Endodermal cell (in vitro differentiated cells): ENCODE results near the gene RNF2. TPM values are rescaled to one million over a fixed set of nuclear protein-coding genes. Genes with fewer than 3 reads are reported as not detected.

Experiments used
- DNase-seq: peaks from one replicate; pipeline ENCODE4 v3.0.0-alpha.2; 2017
- H3K27ac ChIP-seq: 2 replicates; pipeline ENCODE4 v1.5.1; 2013; ENCODE audit warnings: mild to moderate bottlenecking, low read depth, low read length, moderate library complexity
- H3K27me3 ChIP-seq: 2 replicates; pipeline ENCODE4 v1.6.1; 2013; ENCODE audit warnings: mild to moderate bottlenecking, low read length, moderate library complexity; ENCODE audit not compliant: insufficient read depth, control insufficient read depth, poor library complexity, severe bottlenecking
- H3K36me3 ChIP-seq: 2 replicates; pipeline ENCODE4 v1.7.0; 2013; ENCODE audit warnings: mild to moderate bottlenecking, low read length, moderate library complexity; ENCODE audit not compliant: control insufficient read depth, insufficient read depth
- H3K4me1 ChIP-seq: one replicate; pipeline ENCODE4 v1.7.0; 2013; ENCODE audit warnings: low read length; ENCODE audit not compliant: control insufficient read depth, insufficient read depth
- H3K4me3 ChIP-seq: 2 replicates; pipeline ENCODE4 v1.5.1; 2013; ENCODE audit warnings: mild to moderate bottlenecking, low read length, moderate library complexity
- H3K9ac ChIP-seq: 2 replicates; pipeline ENCODE4 v1.6.1; 2013; ENCODE audit warnings: mild to moderate bottlenecking, low read length, moderate library complexity; ENCODE audit not compliant: poor library complexity, severe bottlenecking; ENCODE audit errors: extremely low read depth
- H3K9me3 ChIP-seq: 2 replicates; pipeline ENCODE4 v1.6.1; 2013; ENCODE audit warnings: mild to moderate bottlenecking, low read length, moderate library complexity; ENCODE audit not compliant: control insufficient read depth
- H3K27ac Mint-ChIP-seq: 2 replicates; pipeline ENCODE4 v1.8.0; 2020; ENCODE audit warnings: mixed read lengths
- H3K27me3 Mint-ChIP-seq: 2 replicates; pipeline ENCODE4 v1.8.0; 2021; ENCODE audit warnings: mild to moderate bottlenecking, mixed read lengths; ENCODE audit not compliant: insufficient read depth
- H3K36me3 Mint-ChIP-seq: 2 replicates; pipeline ENCODE4 v1.8.0; 2020; ENCODE audit warnings: low read depth, mixed read lengths
- H3K4me1 Mint-ChIP-seq: 2 replicates; pipeline ENCODE4 v1.8.0; 2020; ENCODE audit warnings: mixed read lengths
- H3K4me3 Mint-ChIP-seq: 2 replicates; pipeline ENCODE4 v1.8.0; 2020; ENCODE audit warnings: mild to moderate bottlenecking, moderate library complexity, mixed read lengths
- H3K9me3 Mint-ChIP-seq: 2 replicates; pipeline ENCODE4 v1.8.0; 2020; ENCODE audit warnings: mild to moderate bottlenecking, mixed read lengths
- WGBS, 2 experiments: methylation state at CpG; one replicate each; pipeline versions ENCODE4 v1.1.5 to v1.1.7; 2013; ENCODE audit warnings: missing lambda C conversion rate in 2 of 2, mixed read lengths in 1 of 2; ENCODE audit not compliant: insufficient coverage in 1 of 2, insufficient read length in 1 of 2; 5-methylcytosine and 5-hydroxymethylcytosine counted together
- total RNA-seq, 2 donors: library from RNA; stranded (reverse); fragmentation: NEBNext Ultra II Directional in 1 of 2; extraction: Animal tissue kit (Norgen Biotek cat#: 25700) in 1 of 2; gene quantifications; 2 replicates in 1 of 2; 3 replicates in 1 of 2; pipeline ENCODE4 v1.2.1, GENCODE V29; 2021
- TF ChIP-seq, protein P1 (sequence below): fragments of 200-600 bp; sonication (generic); conservative IDR thresholded peaks from 2 replicates; pipeline ENCODE4 v1.5.0; 2021; ENCODE audit warnings: antibody characterized with exemption, mild to moderate bottlenecking

The RNF2 gene
- total RNA-seq, 2 donors from 2014 or later: 61.1 to 66.9 TPM

DNA sequence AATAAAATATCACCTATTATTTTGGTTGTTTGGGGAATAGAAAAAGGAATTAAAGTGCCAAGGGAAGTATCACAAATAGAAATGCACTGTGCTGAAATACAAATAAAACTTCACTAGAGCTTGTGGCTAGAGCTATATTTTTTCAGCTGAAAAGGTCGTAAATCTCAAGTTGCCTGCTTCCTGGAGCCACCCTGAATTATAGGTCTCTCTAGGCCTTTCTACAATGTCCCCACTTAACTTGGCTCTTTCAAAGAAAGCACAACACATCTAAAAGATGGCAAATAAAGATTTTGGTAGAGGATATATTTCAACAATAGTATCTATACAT lies 5.0 kb upstream of the RNF2 start:
- TF ChIP-seq, protein P1, sequence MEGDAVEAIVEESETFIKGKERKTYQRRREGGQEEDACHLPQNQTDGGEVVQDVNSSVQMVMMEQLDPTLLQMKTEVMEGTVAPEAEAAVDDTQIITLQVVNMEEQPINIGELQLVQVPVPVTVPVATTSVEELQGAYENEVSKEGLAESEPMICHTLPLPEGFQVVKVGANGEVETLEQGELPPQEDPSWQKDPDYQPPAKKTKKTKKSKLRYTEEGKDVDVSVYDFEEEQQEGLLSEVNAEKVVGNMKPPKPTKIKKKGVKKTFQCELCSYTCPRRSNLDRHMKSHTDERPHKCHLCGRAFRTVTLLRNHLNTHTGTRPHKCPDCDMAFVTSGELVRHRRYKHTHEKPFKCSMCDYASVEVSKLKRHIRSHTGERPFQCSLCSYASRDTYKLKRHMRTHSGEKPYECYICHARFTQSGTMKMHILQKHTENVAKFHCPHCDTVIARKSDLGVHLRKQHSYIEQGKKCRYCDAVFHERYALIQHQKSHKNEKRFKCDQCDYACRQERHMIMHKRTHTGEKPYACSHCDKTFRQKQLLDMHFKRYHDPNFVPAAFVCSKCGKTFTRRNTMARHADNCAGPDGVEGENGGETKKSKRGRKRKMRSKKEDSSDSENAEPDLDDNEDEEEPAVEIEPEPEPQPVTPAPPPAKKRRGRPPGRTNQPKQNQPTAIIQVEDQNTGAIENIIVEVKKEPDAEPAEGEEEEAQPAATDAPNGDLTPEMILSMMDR: no peak
- peaks cover 28% of the 10 kb centered on the region for H3K27me3 Mint-ChIP-seq
- no peaks in the 10 kb centered on the region for H3K9me3 Mint-ChIP-seq
- WGBS, 2 experiments: 86 to 88% methylated on average over 1 of the region's 1 CpG
- H3K4me1 ChIP-seq: no peaks in the 10 kb centered on the region
- H3K27me3 ChIP-seq: peaks cover 6% of the 10 kb centered on the region
- H3K9me3 ChIP-seq: no peaks in the 10 kb centered on the region
- no peak for DNase-seq
- no peaks in the 10 kb centered on the region for H3K36me3 Mint-ChIP-seq
- H3K27ac Mint-ChIP-seq: no peak overlapping the region
- H3K4me3 ChIP-seq: no peak overlapping the region
- no peaks in the 10 kb centered on the region for H3K4me1 Mint-ChIP-seq
- no peaks in the 10 kb centered on the region for H3K36me3 ChIP-seq
- no peak overlapping the region for H3K4me3 Mint-ChIP-seq
- H3K9ac ChIP-seq: no peak overlapping the region
- no peak overlapping the region for H3K27ac ChIP-seq

DNA sequence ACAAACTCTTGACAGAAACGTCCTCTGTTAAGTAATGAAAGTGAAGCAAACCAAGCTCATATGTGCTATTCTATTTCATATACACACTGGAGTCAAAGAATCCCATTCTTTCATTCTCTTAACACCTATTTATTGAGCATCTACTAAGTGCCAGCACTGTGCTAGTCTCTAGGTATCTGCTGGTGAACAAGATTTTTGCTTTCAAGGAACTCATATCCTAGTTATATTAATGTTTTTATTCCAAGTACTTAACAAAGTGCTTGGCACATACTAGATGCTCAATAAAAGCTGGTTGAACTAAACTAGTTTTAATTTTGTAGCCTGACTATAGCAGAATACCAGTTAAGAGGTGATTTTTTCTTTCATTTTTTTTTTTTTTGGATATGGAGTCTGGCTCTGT lies 3.6 kb upstream of the RNF2 start:
- no peaks in the 10 kb centered on the region for H3K9me3 Mint-ChIP-seq
- no peak overlapping the region for H3K9ac ChIP-seq
- H3K9me3 ChIP-seq: no peaks in the 10 kb centered on the region
- no peaks in the 10 kb centered on the region for H3K36me3 Mint-ChIP-seq
- H3K4me3 Mint-ChIP-seq: no peak overlapping the region
- WGBS, 2 experiments: 79 to 100% methylated on average over 1 of the region's 1 CpG
- no peak for DNase-seq
- no peaks in the 10 kb centered on the region for H3K36me3 ChIP-seq
- H3K27ac ChIP-seq: no peak overlapping the region
- H3K27ac Mint-ChIP-seq: no peak overlapping the region
- H3K27me3 ChIP-seq: no peaks in the 10 kb centered on the region
- no peak overlapping the region for H3K4me3 ChIP-seq
- TF ChIP-seq, protein P1: no peak
- no peaks in the 10 kb centered on the region for H3K4me1 ChIP-seq
- peaks cover 22% of the 10 kb centered on the region for H3K27me3 Mint-ChIP-seq
- peaks cover 1% of the 10 kb centered on the region for H3K4me1 Mint-ChIP-seq

DNA sequence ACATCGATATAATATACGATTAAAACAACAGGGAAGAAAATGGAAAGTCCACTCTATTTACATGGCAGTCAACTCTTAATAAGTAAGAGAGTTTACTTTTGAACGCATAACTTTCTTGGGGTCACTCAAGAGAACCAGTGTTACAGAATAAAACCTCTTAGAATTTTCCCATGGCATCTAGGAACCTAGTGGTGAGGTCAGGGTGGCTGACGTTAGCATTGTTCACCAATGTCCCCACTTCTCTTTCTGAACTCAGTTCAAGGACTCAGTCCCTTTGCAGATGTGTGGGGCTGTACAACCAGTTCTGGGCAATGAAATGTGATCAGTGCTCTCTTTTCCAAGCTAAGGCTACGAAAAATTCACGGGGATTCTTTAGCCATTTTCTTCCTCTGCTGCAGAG lies 2.6 kb upstream of the RNF2 start:
- H3K36me3 Mint-ChIP-seq: no peaks in the 10 kb centered on the region
- Histone ChIP-seq H3K4me1 (peaks cover 1% of the 10 kb centered on the region), H3K27me3 (no peaks in the 10 kb centered on the region), H3K9me3 (no peaks in the 10 kb centered on the region), H3K9ac (no peak overlapping the region), H3K27ac (no peak overlapping the region), H3K4me3 (no peak overlapping the region), H3K36me3 (no peaks in the 10 kb centered on the region)
- H3K9me3 Mint-ChIP-seq: no peaks in the 10 kb centered on the region
- no peak for DNase-seq
- no peak overlapping the region for H3K27ac Mint-ChIP-seq
- peaks cover 9% of the 10 kb centered on the region for H3K4me1 Mint-ChIP-seq
- H3K4me3 Mint-ChIP-seq: no peak overlapping the region
- TF ChIP-seq, protein P1: no peak
- WGBS, 2 experiments: 94 to 95% methylated on average over 6 of the region's 6 CpGs
- peaks cover 22% of the 10 kb centered on the region for H3K27me3 Mint-ChIP-seq
